Panc1 (cell line): ENCODE measurements around the gene SORBS1. TPM values are rescaled to one million over a fixed set of nuclear protein-coding genes. Genes with fewer than 3 reads are reported as not detected.

Source experiments
- ATAC-seq: fragments of 200-7000 bp; cut with Tn5 transposase; 2 replicates; pipeline ENCODE4 v1.9.1; 2020; ENCODE audit warnings: mild to moderate bottlenecking, moderate library complexity
- BruUV-seq: library from RNA; stranded (reverse); fragments of 400-500 nt; replicated peaks from 2 replicates; lab custom pipeline; 2021; lab: Mats Ljungman, UMichigan
- CTCF ChIA-PET: fragments of 300-600 bp; sonication (Branson Sonifier 250); formaldehyde crosslinking; loops from one replicate; lab custom pipeline; 2022; ENCODE audit warnings: antibody characterized with exemption; lab: Charles Lee
- POLR2A ChIA-PET: fragments of 300-600 bp; sonication (Branson Sonifier 250); formaldehyde crosslinking; loops from one replicate; lab custom pipeline; 2022; ENCODE audit warnings: antibody characterized with exemption; lab: Charles Lee
- DNase-seq: peaks from one replicate; pipeline ENCODE4 v3.0.0-alpha.2; 2010; ENCODE audit warnings: low read depth, low spot score
- H3K27ac ChIP-seq: 2 replicates; pipeline ENCODE4 v1.5.1; 2011; ENCODE audit warnings: mild to moderate bottlenecking, low read length, inconsistent platforms
- H3K27me3 ChIP-seq: fragments of 200-500 bp; sonication (Bioruptor generic); 2 replicates; pipeline ENCODE4 v1.6.0; 2014; ENCODE audit warnings: low read length, inconsistent platforms; ENCODE audit not compliant: control insufficient read depth, insufficient read depth
- H3K36me3 ChIP-seq: fragments of 200-500 bp; sonication (Bioruptor generic); 2 replicates; pipeline ENCODE4 v1.5.1; 2014; ENCODE audit warnings: inconsistent platforms, mild to moderate bottlenecking, low read length, moderate library complexity; ENCODE audit not compliant: control insufficient read depth, insufficient read depth
- H3K4me1 ChIP-seq: 2 replicates; pipeline ENCODE4 v1.5.1; 2011; ENCODE audit warnings: inconsistent platforms, mild to moderate bottlenecking, low read length, moderate library complexity; ENCODE audit not compliant: control insufficient read depth, insufficient read depth
- H3K4me3 ChIP-seq, 2 experiments: 2 replicates each; pipeline ENCODE4 v1.5.1; 2011 to 2012; ENCODE audit warnings: low read depth in 2 of 2, low read length in 2 of 2, mild to moderate bottlenecking in 2 of 2, inconsistent platforms in 1 of 2, moderate library complexity in 1 of 2
- H3K9me3 ChIP-seq: fragments of 200-500 bp; sonication (Bioruptor generic); 2 replicates; pipeline ENCODE4 v1.5.1; 2014; ENCODE audit warnings: low read depth, mild to moderate bottlenecking, inconsistent platforms, low read length, moderate library complexity; ENCODE audit not compliant: control insufficient read depth, insufficient read depth
- POLR2AphosphoS5 ChIP-seq: IDR thresholded peaks from 2 replicates; pipeline ENCODE4 v1.6.1; 2012; ENCODE audit warnings: mild to moderate bottlenecking, low read depth, low read length, moderate library complexity
- SIN3A ChIP-seq: IDR thresholded peaks from 2 replicates; pipeline ENCODE4 v1.6.1; 2012; ENCODE audit warnings: low read depth, mild to moderate bottlenecking, low read length, moderate library complexity, borderline replicate concordance; ENCODE audit not compliant: insufficient read depth
- TCF7L2 ChIP-seq: IDR thresholded peaks from 2 replicates; pipeline ENCODE4 v1.6.1; 2011; ENCODE audit warnings: mild to moderate bottlenecking, low read depth, low read length, inconsistent platforms
- in situ Hi-C: cut with HindIII; loops from 2 replicates; pipeline ENCODE4 v1.10.0; 2016; ENCODE audit warnings: low sequenced_read_pairs, low pct_unique_long_range_greater_than_20kb
- intact Hi-C: fragments of 100-400 bp; cut with micrococcal nuclease; formaldehyde crosslinking; loops from one replicate; pipeline ENCODE4 v1.10.0; 2022; ENCODE audit not compliant: unreplicated experiment
- total RNA-seq: library from RNA; stranded (reverse); gene quantifications from one replicate; pipeline ENCODE4 v1.2.1, GENCODE V29; 2021; ENCODE audit not compliant: unreplicated experiment
- TF ChIP-seq, protein P1 (sequence below): fragments of 450-650 bp; IDR thresholded peaks from 2 replicates; pipeline ENCODE4 v1.5.1; 2017; ENCODE audit warnings: mild to moderate bottlenecking
- TF ChIP-seq, protein P2 (sequence below), 2 experiments: IDR thresholded peaks; 2 replicates each; pipeline ENCODE4 v1.6.1; 2011 to 2012; ENCODE audit warnings: low read depth in 2 of 2, control low read depth in 1 of 2, low read length in 1 of 2, mild to moderate bottlenecking in 1 of 2, moderate library complexity in 1 of 2; ENCODE audit not compliant: insufficient read depth in 1 of 2

SORBS1 gene
- total RNA-seq, 1 experiment from 2014 or later: 29.4 TPM

DNA sequence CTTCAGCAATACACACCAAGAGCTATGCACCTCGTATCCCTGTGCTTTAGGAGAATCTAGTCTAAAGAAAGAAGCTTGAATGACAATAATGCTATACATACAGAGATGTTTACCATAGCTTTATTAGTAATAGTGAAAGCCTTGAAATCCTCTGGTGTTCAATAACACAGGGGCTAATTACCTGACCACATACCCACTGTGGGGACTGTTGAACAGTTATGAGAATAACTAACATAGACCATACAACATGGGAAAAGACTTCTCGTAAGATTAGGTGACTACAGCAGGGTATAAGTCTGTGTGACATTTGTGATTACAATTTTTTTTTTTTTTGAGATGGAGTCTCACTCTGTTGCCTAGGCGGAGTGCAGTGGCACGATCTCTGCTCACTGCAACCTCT, 111.0 kb downstream of the SORBS1 start:
- DNase-seq: no peak
- H3K4me3 ChIP-seq: no peak overlapping the region
- H3K9me3 ChIP-seq: no peaks in the 10 kb centered on the region
- H3K4me1 ChIP-seq: peaks cover 51% of the 10 kb centered on the region
- no peak for ATAC-seq
- no peaks in the 10 kb centered on the region for H3K27me3 ChIP-seq
- TF ChIP-seq, protein P1, sequence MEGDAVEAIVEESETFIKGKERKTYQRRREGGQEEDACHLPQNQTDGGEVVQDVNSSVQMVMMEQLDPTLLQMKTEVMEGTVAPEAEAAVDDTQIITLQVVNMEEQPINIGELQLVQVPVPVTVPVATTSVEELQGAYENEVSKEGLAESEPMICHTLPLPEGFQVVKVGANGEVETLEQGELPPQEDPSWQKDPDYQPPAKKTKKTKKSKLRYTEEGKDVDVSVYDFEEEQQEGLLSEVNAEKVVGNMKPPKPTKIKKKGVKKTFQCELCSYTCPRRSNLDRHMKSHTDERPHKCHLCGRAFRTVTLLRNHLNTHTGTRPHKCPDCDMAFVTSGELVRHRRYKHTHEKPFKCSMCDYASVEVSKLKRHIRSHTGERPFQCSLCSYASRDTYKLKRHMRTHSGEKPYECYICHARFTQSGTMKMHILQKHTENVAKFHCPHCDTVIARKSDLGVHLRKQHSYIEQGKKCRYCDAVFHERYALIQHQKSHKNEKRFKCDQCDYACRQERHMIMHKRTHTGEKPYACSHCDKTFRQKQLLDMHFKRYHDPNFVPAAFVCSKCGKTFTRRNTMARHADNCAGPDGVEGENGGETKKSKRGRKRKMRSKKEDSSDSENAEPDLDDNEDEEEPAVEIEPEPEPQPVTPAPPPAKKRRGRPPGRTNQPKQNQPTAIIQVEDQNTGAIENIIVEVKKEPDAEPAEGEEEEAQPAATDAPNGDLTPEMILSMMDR: no peak
- TF ChIP-seq POLR2AphosphoS5: no peak
- no peak for TF ChIP-seq SIN3A
- TF ChIP-seq, protein P2, sequence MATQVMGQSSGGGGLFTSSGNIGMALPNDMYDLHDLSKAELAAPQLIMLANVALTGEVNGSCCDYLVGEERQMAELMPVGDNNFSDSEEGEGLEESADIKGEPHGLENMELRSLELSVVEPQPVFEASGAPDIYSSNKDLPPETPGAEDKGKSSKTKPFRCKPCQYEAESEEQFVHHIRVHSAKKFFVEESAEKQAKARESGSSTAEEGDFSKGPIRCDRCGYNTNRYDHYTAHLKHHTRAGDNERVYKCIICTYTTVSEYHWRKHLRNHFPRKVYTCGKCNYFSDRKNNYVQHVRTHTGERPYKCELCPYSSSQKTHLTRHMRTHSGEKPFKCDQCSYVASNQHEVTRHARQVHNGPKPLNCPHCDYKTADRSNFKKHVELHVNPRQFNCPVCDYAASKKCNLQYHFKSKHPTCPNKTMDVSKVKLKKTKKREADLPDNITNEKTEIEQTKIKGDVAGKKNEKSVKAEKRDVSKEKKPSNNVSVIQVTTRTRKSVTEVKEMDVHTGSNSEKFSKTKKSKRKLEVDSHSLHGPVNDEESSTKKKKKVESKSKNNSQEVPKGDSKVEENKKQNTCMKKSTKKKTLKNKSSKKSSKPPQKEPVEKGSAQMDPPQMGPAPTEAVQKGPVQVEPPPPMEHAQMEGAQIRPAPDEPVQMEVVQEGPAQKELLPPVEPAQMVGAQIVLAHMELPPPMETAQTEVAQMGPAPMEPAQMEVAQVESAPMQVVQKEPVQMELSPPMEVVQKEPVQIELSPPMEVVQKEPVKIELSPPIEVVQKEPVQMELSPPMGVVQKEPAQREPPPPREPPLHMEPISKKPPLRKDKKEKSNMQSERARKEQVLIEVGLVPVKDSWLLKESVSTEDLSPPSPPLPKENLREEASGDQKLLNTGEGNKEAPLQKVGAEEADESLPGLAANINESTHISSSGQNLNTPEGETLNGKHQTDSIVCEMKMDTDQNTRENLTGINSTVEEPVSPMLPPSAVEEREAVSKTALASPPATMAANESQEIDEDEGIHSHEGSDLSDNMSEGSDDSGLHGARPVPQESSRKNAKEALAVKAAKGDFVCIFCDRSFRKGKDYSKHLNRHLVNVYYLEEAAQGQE (IDR thresholded peaks at IDR 0.05; ENCODE audit: insufficient read depth in 1 of 2, low read depth in 2 of 2, low read length in 1 of 2): no peak
- TF ChIP-seq TCF7L2: no peak
- no peak overlapping the region for H3K27ac ChIP-seq
- H3K36me3 ChIP-seq: no peaks in the 10 kb centered on the region
- ChIA-PET CTCF (no interaction called here), POLR2A (no interaction called here)
- intact Hi-C loops (no loop called here), in situ Hi-C loops (no loop called here)
- no TSS peak for BruUV-seq

DNA sequence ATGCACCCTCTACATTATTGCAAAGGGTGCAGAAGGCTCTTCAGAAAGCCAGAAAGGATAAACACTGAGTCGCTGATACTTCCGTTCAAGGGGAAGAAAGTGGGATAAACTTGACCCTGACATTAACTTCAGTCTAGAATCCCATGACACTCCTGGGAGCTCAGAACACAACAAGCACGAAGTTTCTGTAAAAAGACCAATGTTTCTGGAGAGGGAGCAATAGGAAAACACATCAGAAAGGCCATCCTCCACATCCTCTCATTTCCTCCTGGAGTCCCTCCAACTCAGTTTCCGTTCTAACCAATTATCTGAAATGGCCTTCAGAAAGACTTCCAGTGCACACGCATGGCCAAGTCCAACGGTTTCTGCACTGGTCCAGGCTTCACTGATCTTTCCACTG, 113.5 kb downstream of the SORBS1 start:
- POLR2A ChIA-PET: interaction anchor here (0.7 kb wide), 1 partner anchor 161 kb away, joined by 5 read pairs; no protein-coding TSS in a partner anchor
- ATAC-seq: no peak
- CTCF ChIA-PET: interaction anchor here (0.7 kb wide), 1 partner anchor 178 kb away, joined by 4 read pairs; no protein-coding TSS in a partner anchor
- Histone ChIP-seq H3K9me3 (no peaks in the 10 kb centered on the region), H3K4me1 (peaks cover 52% of the 10 kb centered on the region), H3K27me3 (no peaks in the 10 kb centered on the region), H3K4me3 (no peak overlapping the region), H3K27ac (peak overlapping the region; percentile 68), H3K36me3 (no peaks in the 10 kb centered on the region)
- TF ChIP-seq POLR2AphosphoS5 (no peak), TCF7L2 (no peak), SIN3A (no peak)
- TF ChIP-seq, protein P1: no peak
- TF ChIP-seq, protein P2 (IDR thresholded peaks at IDR 0.05; ENCODE audit: insufficient read depth in 1 of 2, low read depth in 2 of 2, low read length in 1 of 2): no peak
- BruUV-seq: no TSS peak
- DNase-seq: no peak
- intact Hi-C loops (no loop called here), in situ Hi-C loops (no loop called here)
